Measurements from ENCODE around the gene AKAP12.

The AKAP12 gene

DNA sequence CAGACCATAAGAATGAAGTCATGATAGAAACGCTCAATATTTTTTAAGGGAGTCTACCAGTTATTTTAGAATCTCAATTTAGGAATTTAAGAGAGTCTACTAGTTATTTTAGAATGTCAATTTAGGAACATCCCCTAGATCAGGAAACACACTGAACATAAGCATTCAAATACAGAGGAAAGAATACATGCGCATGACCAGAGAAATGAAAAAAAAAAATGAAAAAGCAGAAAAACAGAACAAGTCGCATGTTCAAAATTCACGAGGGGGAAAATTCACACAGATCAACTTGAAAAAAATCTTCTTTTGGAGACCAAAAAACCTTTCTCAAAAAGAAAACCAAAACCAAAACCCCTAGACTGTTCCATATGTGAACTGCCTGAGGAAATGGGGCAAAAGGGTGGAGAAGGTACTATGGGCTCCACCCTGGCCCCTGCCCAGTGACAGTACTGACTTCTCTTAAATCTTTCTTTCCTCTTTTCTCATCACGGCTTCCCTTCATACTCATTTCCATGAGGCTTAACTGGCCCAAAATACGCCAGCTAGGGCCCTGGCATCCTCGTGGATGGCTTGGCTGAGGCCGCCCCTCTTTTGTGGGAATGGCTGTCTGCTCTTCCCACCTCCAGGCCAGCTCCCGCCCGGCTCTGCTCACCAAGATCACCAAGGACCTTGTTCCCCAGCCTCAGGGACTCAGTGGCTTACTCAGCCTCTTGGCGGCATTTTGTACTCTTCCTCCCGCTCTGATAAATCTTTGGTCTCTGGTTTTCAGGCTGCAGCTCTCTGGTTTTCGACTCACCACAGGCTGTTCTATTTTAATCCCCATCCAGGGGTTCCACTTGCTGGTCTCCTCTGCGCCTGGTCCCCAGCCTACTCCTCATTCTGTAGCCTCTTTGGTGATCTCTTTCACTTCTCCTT, 140.4 kb downstream of the AKAP12 start:
- TF ChIP-seq, protein P1, sequence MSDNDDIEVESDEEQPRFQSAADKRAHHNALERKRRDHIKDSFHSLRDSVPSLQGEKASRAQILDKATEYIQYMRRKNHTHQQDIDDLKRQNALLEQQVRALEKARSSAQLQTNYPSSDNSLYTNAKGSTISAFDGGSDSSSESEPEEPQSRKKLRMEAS (IDR thresholded peaks at IDR 0.05) = no peak
- no peak for TF ChIP-seq FOXM1 (IDR thresholded peaks at IDR 0.05; ENCODE audit: borderline replicate concordance, low read depth)
- no peak for TF ChIP-seq NFIC (IDR thresholded peaks at IDR 0.05)
- no peak for TF ChIP-seq TAF1 (IDR thresholded peaks at IDR 0.05; ENCODE audit: low read depth)
- no peak for TF ChIP-seq EP300 (IDR thresholded peaks at IDR 0.05; ENCODE audit: borderline replicate concordance)
- TF ChIP-seq RAD21 (IDR thresholded peaks at IDR 0.05; ENCODE audit: low read depth) = no peak
- TF ChIP-seq TEAD4 (IDR thresholded peaks at IDR 0.05) = no peak

DNA sequence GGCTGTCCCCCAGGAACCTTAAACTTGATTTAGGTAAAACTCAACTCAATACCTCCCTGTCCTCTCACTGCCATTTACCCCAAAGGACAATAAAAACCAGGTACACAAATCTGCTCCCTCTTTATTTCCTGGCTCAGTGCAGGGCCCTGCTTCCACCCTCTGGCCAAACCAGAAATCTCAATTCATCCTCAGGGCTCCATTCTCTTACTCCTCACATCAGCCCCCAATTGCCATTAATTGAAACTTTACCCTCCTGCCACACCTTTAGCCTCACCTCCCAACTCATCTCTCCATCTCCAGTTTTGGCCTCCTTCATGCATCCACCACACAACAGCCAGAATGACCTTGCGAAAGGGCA, 141.1 kb downstream of the AKAP12 start:
- TF ChIP-seq TCF12 (IDR thresholded peaks at IDR 0.05; ENCODE audit: low read depth) (no peak), YY1 (IDR thresholded peaks at IDR 0.05; ENCODE audit: low read depth) (no peak), EP300 (IDR thresholded peaks at IDR 0.05; ENCODE audit: borderline replicate concordance) (no peak), CEBPB (IDR thresholded peaks at IDR 0.05) (no peak), ZBTB7A (IDR thresholded peaks at IDR 0.05; ENCODE audit: low read depth) (no peak)
- TF ChIP-seq, protein P2, sequence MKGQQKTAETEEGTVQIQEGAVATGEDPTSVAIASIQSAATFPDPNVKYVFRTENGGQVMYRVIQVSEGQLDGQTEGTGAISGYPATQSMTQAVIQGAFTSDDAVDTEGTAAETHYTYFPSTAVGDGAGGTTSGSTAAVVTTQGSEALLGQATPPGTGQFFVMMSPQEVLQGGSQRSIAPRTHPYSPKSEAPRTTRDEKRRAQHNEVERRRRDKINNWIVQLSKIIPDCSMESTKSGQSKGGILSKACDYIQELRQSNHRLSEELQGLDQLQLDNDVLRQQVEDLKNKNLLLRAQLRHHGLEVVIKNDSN (IDR thresholded peaks at IDR 0.05) = no peak

DNA sequence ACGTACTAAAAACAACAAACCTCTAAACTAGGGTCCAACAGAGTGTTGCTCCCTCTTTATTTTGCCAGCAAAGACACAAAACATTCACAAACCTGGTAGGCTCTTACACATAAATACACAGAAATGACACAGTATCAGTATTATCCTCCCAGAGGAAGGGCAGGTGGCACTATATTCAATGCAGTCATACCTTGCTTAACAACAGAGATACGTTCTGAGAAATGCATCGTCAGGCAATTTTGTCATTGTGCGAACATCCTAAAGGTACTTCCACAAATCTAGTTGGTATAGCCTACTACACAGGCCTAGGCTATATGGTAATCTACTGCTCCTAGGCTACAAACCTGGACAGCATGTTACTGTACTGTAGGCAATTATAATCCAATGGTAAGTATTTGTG, 142.0 kb downstream of the AKAP12 start:
- TF ChIP-seq TEAD4 (IDR thresholded peaks at IDR 0.05) (no peak), EGR1 (IDR thresholded peaks at IDR 0.05) (no peak), ZBTB7A (IDR thresholded peaks at IDR 0.05; ENCODE audit: low read depth) (no peak), RAD21 (IDR thresholded peaks at IDR 0.05; ENCODE audit: low read depth) (no peak), NFIC (IDR thresholded peaks at IDR 0.05) (no peak)
- TF ChIP-seq, protein P3, sequence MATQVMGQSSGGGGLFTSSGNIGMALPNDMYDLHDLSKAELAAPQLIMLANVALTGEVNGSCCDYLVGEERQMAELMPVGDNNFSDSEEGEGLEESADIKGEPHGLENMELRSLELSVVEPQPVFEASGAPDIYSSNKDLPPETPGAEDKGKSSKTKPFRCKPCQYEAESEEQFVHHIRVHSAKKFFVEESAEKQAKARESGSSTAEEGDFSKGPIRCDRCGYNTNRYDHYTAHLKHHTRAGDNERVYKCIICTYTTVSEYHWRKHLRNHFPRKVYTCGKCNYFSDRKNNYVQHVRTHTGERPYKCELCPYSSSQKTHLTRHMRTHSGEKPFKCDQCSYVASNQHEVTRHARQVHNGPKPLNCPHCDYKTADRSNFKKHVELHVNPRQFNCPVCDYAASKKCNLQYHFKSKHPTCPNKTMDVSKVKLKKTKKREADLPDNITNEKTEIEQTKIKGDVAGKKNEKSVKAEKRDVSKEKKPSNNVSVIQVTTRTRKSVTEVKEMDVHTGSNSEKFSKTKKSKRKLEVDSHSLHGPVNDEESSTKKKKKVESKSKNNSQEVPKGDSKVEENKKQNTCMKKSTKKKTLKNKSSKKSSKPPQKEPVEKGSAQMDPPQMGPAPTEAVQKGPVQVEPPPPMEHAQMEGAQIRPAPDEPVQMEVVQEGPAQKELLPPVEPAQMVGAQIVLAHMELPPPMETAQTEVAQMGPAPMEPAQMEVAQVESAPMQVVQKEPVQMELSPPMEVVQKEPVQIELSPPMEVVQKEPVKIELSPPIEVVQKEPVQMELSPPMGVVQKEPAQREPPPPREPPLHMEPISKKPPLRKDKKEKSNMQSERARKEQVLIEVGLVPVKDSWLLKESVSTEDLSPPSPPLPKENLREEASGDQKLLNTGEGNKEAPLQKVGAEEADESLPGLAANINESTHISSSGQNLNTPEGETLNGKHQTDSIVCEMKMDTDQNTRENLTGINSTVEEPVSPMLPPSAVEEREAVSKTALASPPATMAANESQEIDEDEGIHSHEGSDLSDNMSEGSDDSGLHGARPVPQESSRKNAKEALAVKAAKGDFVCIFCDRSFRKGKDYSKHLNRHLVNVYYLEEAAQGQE (IDR thresholded peaks at IDR 0.05; ENCODE audit: low read depth) = no peak

DNA sequence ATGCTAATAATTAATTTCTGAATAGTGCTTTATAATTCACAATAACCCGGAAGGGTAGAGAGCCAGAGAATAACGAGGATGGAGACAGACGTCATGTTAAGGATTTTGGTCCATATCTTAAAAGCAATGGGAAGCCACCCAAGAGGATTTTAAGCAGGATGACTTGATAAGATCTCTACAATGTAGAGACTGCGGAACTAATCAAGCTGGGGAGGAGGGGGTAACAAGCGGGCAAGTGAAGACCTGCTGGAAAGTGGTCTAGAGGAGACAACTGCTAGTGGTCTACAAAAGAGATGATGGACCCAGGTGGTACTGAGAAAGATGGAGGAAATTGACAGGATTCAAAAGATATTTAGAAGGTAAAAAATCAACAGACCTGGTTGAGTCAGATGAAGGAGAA, 144.4 kb downstream of the AKAP12 start:
- TF ChIP-seq NFIC (IDR thresholded peaks at IDR 0.05) (no peak), RAD21 (IDR thresholded peaks at IDR 0.05; ENCODE audit: low read depth) (no peak)

DNA sequence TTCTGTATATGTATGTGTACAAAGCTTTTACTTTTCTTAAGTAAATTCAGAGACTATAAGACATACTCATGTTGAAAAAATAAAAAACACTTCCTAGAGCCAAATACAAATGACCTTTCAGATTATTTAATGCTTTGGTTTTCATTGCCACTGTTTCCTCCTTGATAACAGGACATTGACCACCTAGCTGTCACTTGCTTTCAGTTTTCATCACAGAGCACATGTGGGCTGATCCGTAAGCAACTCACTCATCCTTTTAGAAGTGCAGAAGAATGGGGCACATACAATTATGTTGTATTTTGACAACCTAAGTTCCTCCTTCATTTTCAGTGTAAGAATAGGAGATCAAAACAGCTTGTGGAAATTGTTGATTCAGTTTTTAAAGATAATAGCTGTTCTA, 145.4 kb downstream of the AKAP12 start:
- TF ChIP-seq, protein P1 (IDR thresholded peaks at IDR 0.05) = no peak
- no peak for TF ChIP-seq NFIC (IDR thresholded peaks at IDR 0.05)
- TF ChIP-seq CREB1 (IDR thresholded peaks at IDR 0.05; ENCODE audit: low read depth) = no peak
- TF ChIP-seq CEBPB (IDR thresholded peaks at IDR 0.05) = no peak
- no peak for TF ChIP-seq RAD21 (IDR thresholded peaks at IDR 0.05; ENCODE audit: low read depth)

DNA sequence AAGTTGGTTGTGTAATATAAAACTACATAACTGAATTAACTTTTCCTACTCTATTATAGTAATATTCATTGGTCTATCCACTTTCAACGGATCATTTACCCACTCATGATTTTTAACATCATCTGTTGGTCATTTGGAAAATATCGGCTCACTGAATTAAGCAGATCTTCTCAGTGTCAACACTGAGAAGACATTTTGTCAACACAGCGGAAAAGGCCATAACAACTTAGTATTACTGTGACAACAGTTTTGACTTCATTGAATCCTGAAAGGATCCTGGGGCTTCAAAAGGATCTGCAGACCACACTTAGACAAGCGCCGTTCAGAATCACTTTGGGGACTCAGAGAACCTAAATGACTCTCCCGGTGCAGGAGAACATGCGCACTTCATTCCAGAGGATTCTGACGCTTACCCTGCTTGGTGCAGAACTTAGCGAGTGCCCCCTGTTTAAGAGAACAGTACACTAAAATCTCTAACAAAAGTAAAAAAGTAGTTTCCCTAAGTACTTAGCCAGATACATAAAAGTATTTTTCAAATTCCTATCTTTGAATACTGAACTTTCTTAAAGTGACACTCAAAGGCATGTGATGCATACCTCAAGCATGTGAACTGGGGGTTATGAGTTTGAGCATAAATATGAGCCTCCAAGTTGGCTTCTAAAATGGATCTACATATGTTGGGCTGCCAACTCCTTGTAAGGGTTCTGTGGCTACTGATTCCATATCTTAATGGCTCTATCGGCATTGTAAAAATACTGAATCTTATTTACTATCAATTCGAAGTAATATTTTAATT, 147.6 kb downstream of the AKAP12 start:
- TF ChIP-seq NFIC (IDR thresholded peaks at IDR 0.05) (no peak), EGR1 (IDR thresholded peaks at IDR 0.05) (no peak), RAD21 (IDR thresholded peaks at IDR 0.05; ENCODE audit: low read depth) (no peak), CREB1 (IDR thresholded peaks at IDR 0.05; ENCODE audit: low read depth) (no peak), EP300 (IDR thresholded peaks at IDR 0.05; ENCODE audit: borderline replicate concordance) (no peak), ZBTB7A (IDR thresholded peaks at IDR 0.05; ENCODE audit: low read depth) (no peak), YY1 (IDR thresholded peaks at IDR 0.05; ENCODE audit: low read depth) (no peak), FOXM1 (IDR thresholded peaks at IDR 0.05; ENCODE audit: borderline replicate concordance, low read depth) (no peak), TCF12 (IDR thresholded peaks at IDR 0.05; ENCODE audit: low read depth) (no peak), TEAD4 (IDR thresholded peaks at IDR 0.05) (no peak), TAF1 (IDR thresholded peaks at IDR 0.05; ENCODE audit: low read depth) (no peak)
- TF ChIP-seq, protein P3 (IDR thresholded peaks at IDR 0.05; ENCODE audit: low read depth) = no peak
- TF ChIP-seq, protein P2 (IDR thresholded peaks at IDR 0.05) = no peak
- TF ChIP-seq, protein P1 (IDR thresholded peaks at IDR 0.05) = no peak
